ENCODE data around the gene MARCKS. TPM values are rescaled to one million over a fixed set of nuclear protein-coding genes. Genes with fewer than 3 reads are reported as not detected.

MARCKS gene
- total and polyA plus RNA-seq, 10 of the 15 experiments (the other 5 are each of a cell fraction or from before 2014, with no cell fraction given) = 29.0 to 164 (median 74.5) TPM

DNA sequence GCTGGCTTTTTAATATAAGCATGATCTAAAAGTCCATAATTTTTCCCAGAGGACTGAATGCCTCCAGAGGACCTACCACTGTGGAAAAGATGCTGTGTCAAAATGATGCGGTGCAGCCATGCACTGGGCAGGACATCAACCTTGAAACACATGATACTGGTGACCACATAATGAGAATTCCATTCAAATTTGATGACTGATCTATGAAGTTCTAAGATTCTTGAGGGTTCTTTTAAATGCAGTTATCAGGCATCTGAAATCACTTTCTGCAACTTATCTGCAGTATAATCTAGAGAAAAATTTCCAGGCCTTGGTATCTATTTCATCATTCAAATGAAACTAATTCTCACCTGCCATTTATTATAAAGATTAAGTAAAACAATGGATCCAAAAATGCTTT is 15.0 kb upstream of the MARCKS start:
- POLR2A ChIA-PET = no interaction called here
- Histone ChIP-seq H3K9ac (ENCODE audit: control insufficient read depth, insufficient read depth, low read length) (no peak overlapping the region), H3K36me3 (ENCODE audit: control insufficient read depth in 2 of 2, insufficient read depth in 2 of 2, low read length in 1 of 2) (no peaks in the 10 kb centered on the region), H3K79me2 (ENCODE audit: control insufficient read depth, insufficient read depth, low read length) (no peaks in the 10 kb centered on the region), H3K27ac (ENCODE audit: control insufficient read depth, insufficient read depth) (no peak overlapping the region), H3K4me2 (ENCODE audit: control insufficient read depth, insufficient read depth) (no peak overlapping the region), H3K9me3 (replicated peaks; ENCODE audit: control insufficient read depth, insufficient read depth, low read length) (no peaks in the 10 kb centered on the region), H3K4me1 (ENCODE audit: control insufficient read depth, insufficient read depth, low read length) (no peaks in the 10 kb centered on the region), H2AFZ (ENCODE audit: control insufficient read depth, low read depth, low read length) (no peak overlapping the region), H4K20me1 (ENCODE audit: control insufficient read depth, insufficient read depth) (no peaks in the 10 kb centered on the region), H3K27me3 (replicated peaks in 1 of 2; ENCODE audit: control insufficient read depth in 2 of 2, insufficient read depth in 2 of 2, low read length in 1 of 2) (no peaks in the 10 kb centered on the region), H3K4me3 (no peak overlapping the region)
- intact Hi-C loops (cut with micrococcal nuclease; ENCODE audit: unreplicated experiment) (no loop called here), in situ Hi-C loops (cut with MboI) (no loop called here)
- CTCF ChIA-PET = no interaction called here
- DNase-seq (ENCODE audit: low read depth, low spot score) (no peak), ATAC-seq (peak; percentile 80), FAIRE-seq (no peak)
- RAD21 ChIA-PET (ENCODE audit: unreplicated experiment) = no interaction called here
- TF ChIP-seq STAT3 (IDR thresholded peaks at IDR 0.05; ENCODE audit: low read depth, low read length) = no peak
- TF ChIP-seq JUNB (IDR thresholded peaks at IDR 0.05) = peak; percentile 48; the same call in 1 of the 2 replicates
- TF ChIP-seq RUNX3 (IDR thresholded peaks at IDR 0.05; ENCODE audit: low read length) = peak; percentile 59; the same call in 1 of the 2 replicates
- TF ChIP-seq PAX5 (IDR thresholded peaks at IDR 0.05; ENCODE audit: borderline replicate concordance, low read depth, low read length) = 0 out of 2 replicates have a peak, but pooled peaks have one; percentile 26
- TF ChIP-seq POLR2AphosphoS2 (IDR thresholded peaks at IDR 0.05; ENCODE audit: low read depth, low read length) = no peak
- no peak for TF ChIP-seq CBX3 (IDR thresholded peaks at IDR 0.05; ENCODE audit: borderline replicate concordance, low read depth)
- TF ChIP-seq GABPA (IDR thresholded peaks at IDR 0.05; ENCODE audit: low read depth) = no peak
- TF ChIP-seq NBN (IDR thresholded peaks at IDR 0.05) = no peak
- no peak for TF ChIP-seq MXI1 (IDR thresholded peaks at IDR 0.05; ENCODE audit: low read depth, low read length)
- TF ChIP-seq MEF2B (IDR thresholded peaks at IDR 0.05; ENCODE audit: partially characterized antibody, poor library complexity, severe bottlenecking) = no peak
- no peak for TF ChIP-seq RB1 (IDR thresholded peaks at IDR 0.05; ENCODE audit: borderline replicate concordance)
- TF ChIP-seq TBL1XR1 (IDR thresholded peaks at IDR 0.05; ENCODE audit: low read depth, low read length) = no peak
- TF ChIP-seq, protein P1, sequence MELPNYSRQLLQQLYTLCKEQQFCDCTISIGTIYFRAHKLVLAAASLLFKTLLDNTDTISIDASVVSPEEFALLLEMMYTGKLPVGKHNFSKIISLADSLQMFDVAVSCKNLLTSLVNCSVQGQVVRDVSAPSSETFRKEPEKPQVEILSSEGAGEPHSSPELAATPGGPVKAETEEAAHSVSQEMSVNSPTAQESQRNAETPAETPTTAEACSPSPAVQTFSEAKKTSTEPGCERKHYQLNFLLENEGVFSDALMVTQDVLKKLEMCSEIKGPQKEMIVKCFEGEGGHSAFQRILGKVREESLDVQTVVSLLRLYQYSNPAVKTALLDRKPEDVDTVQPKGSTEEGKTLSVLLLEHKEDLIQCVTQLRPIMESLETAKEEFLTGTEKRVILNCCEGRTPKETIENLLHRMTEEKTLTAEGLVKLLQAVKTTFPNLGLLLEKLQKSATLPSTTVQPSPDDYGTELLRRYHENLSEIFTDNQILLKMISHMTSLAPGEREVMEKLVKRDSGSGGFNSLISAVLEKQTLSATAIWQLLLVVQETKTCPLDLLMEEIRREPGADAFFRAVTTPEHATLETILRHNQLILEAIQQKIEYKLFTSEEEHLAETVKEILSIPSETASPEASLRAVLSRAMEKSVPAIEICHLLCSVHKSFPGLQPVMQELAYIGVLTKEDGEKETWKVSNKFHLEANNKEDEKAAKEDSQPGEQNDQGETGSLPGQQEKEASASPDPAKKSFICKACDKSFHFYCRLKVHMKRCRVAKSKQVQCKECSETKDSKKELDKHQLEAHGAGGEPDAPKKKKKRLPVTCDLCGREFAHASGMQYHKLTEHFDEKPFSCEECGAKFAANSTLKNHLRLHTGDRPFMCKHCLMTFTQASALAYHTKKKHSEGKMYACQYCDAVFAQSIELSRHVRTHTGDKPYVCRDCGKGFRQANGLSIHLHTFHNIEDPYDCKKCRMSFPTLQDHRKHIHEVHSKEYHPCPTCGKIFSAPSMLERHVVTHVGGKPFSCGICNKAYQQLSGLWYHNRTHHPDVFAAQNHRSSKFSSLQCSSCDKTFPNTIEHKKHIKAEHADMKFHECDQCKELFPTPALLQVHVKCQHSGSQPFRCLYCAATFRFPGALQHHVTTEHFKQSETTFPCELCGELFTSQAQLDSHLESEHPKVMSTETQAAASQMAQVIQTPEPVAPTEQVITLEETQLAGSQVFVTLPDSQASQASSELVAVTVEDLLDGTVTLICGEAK (IDR thresholded peaks at IDR 0.05; ENCODE audit: borderline replicate concordance) = no peak
- peak; percentile 50; the same call in 1 of the 3 replicates for TF ChIP-seq POU2F2 (IDR thresholded peaks at IDR 0.05; ENCODE audit: borderline replicate concordance, low read depth, low read length)
- TF ChIP-seq, protein P2, sequence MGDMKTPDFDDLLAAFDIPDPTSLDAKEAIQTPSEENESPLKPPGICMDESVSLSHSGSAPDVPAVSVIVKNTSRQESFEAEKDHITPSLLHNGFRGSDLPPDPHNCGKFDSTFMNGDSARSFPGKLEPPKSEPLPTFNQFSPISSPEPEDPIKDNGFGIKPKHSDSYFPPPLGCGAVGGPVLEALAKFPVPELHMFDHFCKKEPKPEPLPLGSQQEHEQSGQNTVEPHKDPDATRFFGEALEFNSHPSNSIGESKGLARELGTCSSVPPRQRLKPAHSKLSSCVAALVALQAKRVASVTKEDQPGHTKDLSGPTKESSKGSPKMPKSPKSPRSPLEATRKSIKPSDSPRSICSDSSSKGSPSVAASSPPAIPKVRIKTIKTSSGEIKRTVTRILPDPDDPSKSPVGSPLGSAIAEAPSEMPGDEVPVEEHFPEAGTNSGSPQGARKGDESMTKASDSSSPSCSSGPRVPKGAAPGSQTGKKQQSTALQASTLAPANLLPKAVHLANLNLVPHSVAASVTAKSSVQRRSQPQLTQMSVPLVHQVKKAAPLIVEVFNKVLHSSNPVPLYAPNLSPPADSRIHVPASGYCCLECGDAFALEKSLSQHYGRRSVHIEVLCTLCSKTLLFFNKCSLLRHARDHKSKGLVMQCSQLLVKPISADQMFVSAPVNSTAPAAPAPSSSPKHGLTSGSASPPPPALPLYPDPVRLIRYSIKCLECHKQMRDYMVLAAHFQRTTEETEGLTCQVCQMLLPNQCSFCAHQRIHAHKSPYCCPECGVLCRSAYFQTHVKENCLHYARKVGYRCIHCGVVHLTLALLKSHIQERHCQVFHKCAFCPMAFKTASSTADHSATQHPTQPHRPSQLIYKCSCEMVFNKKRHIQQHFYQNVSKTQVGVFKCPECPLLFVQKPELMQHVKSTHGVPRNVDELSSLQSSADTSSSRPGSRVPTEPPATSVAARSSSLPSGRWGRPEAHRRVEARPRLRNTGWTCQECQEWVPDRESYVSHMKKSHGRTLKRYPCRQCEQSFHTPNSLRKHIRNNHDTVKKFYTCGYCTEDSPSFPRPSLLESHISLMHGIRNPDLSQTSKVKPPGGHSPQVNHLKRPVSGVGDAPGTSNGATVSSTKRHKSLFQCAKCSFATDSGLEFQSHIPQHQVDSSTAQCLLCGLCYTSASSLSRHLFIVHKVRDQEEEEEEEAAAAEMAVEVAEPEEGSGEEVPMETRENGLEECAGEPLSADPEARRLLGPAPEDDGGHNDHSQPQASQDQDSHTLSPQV (IDR thresholded peaks at IDR 0.05) = no peak
- no peak for TF ChIP-seq ZBED1 (IDR thresholded peaks at IDR 0.05; ENCODE audit: borderline replicate concordance)
- no peak for TF ChIP-seq ZSCAN29 (IDR thresholded peaks at IDR 0.05)
- SMC1A ChIA-PET (ENCODE audit: uncharacterized antibody, unreplicated experiment) = interaction anchor here (0.7 to 0.9 kb wide), 2 partner anchors 11 to 24 kb away, joined by 3 read pairs; no protein-coding TSS in a partner anchor
- WGBS (ENCODE audit: insufficient coverage, insufficient replicate concordance, low lambda C conversion rate, missing lambda C conversion rate) = 13% methylated on average over 1 of the region's 1 CpG
- BruUV-seq (replicated peaks) = no TSS peak
